ENCODE measurements around the gene CTCF. TPM values are rescaled to one million over a fixed set of nuclear protein-coding genes. Genes with fewer than 3 reads are reported as not detected.
A peak's percentile ranks its signal among the peaks of the same experiment; 100 is the strongest.

The CTCF gene
- total RNA-seq, 1 experiment from 2014 or later: 30.3 TPM

DNA sequence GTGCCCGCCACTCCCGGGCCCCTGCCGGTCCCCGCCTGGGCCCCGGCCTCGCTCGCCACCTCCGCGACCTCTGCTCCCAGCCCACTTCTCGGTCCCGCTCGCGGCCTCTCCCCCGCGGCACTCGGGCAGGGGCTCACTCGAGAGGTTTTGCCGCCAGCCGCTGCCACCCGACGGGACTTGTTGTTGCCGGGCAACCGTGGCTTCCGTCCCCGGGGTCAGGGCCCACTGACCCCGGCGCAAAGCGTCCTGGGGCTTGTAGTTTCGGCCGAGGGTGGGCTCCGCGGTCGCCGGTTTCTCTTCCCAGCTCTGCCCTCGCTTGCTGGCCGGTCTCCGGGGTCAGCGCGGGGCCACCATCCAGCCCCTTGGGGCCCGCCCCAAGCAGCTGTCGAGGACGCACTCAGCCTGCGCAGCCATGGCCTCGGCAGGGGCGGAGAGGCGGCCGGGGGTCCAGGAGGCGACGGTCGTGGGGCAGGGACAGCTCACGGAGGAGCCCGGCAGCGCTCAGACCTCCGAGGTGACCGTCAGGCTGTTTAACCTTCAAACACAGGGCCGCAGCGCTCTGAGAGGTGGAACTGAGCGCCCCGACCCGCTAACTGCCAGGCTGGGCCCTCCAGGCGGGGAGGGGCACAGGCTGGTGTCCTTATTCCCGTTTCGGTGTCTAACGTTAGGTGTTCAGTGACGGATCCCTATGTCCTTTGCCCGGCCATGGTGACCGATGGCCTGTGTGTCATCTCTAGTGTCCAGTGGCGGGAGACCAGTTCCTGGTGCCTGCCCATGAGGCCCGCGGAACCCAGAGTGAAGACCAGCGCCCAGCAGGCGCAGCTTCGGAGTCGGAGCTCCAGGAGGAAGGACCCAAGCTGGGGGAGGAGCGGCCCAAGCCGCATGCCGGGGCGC lies 104.5 kb downstream of the CTCF start, which contains the start of the genes C16orf86 and ENKD1:
TSS of gene C16orf86 (plus strand) at position 256 of the 894 bp plus-strand sequence. CDS start at position 413, 157 bp downstream.
TSS of gene ENKD1 (minus strand) at position 192 of the 894 bp plus-strand sequence. CDS start 308 bp downstream, outside the sequence.
- Histone ChIP-seq H4K20me1 (ENCODE audit: low read length) (no peaks in the 10 kb centered on the region), H3K9me3 (ENCODE audit: low read length) (no peaks in the 10 kb centered on the region), H3K79me2 (ENCODE audit: low read length) (no peaks in the 10 kb centered on the region), H3K9ac (ENCODE audit: low read length) (peak within 1 kb of the TSS; percentile 52; the same call in 1 of the 2 replicates), H3K4me2 (ENCODE audit: low read length) (peak within 1 kb of the TSS; percentile 90), H3K27me3 (ENCODE audit: low read length) (no peaks in the 10 kb centered on the region), H3K27ac (ENCODE audit: low read length) (no peak within 1 kb of the TSS), H3F3A (ENCODE audit: low read length, unreplicated experiment) (no peaks in the 10 kb centered on the region), H2AFZ (ENCODE audit: low read length) (peak within 1 kb of the TSS; percentile 73), H3K4me3 (ENCODE audit: low read length) (peak within 1 kb of the TSS; percentile 68), H3K9me2 (replicated peaks; ENCODE audit: low read length) (no peaks in the 10 kb centered on the region), H3K4me1 (ENCODE audit: insufficient read depth, low read length) (no peaks in the 10 kb centered on the region; the same call in 1 of the 2 replicates), H3K36me3 (ENCODE audit: low read depth, low read length) (no peaks in the 10 kb centered on the region)
- DNase-seq (peak; percentile 46), ATAC-seq (peak; percentile 61)
- TF ChIP-seq EZH2 (IDR thresholded peaks at IDR 0.05; ENCODE audit: low read length, unreplicated experiment) (no peak), EZH2phosphoT487 (IDR thresholded peaks at IDR 0.05; ENCODE audit: borderline replicate concordance, low read length) (no peak)
- TF ChIP-seq, protein P1, sequence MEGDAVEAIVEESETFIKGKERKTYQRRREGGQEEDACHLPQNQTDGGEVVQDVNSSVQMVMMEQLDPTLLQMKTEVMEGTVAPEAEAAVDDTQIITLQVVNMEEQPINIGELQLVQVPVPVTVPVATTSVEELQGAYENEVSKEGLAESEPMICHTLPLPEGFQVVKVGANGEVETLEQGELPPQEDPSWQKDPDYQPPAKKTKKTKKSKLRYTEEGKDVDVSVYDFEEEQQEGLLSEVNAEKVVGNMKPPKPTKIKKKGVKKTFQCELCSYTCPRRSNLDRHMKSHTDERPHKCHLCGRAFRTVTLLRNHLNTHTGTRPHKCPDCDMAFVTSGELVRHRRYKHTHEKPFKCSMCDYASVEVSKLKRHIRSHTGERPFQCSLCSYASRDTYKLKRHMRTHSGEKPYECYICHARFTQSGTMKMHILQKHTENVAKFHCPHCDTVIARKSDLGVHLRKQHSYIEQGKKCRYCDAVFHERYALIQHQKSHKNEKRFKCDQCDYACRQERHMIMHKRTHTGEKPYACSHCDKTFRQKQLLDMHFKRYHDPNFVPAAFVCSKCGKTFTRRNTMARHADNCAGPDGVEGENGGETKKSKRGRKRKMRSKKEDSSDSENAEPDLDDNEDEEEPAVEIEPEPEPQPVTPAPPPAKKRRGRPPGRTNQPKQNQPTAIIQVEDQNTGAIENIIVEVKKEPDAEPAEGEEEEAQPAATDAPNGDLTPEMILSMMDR (conservative IDR thresholded peaks at IDR 0.05; ENCODE audit: low read depth, low read length): no peak
- BruUV-seq (replicated peaks): no TSS peak
- POLR2A ChIA-PET (ENCODE audit: unreplicated experiment): no interaction called here
- CTCF ChIA-PET: interaction anchor here (1.3 kb wide), 1 partner anchor 146 kb away, joined by 5 read pairs; no protein-coding TSS in a partner anchor
- intact Hi-C loops (cut with micrococcal nuclease): no loop called here

DNA sequence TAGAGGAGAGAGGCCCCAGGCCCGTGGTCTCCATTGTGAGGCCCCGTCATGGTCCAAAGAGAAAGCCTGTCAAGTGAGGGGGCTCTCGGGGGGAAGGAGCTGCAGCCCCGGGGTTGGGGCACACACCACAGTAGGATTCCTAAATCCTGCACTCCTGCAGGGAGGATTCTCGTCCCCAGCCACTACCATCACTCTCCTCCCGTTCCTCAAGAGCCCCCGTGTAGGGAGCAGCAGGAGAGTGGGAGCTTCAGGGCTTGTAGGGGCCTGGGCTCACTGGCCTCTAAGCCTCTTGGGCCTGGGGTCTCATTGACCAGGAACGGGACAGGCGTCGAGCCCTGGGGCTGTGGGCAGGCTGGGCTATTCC lies 105.1 kb downstream of the CTCF start:
- no peak overlapping the region for H3K4me2 ChIP-seq (ENCODE audit: low read length)
- H3K36me3 ChIP-seq (ENCODE audit: low read depth, low read length): no peaks in the 10 kb centered on the region
- TF ChIP-seq, protein P1 (conservative IDR thresholded peaks at IDR 0.05; ENCODE audit: low read depth, low read length): no peak
- TF ChIP-seq EZH2 (IDR thresholded peaks at IDR 0.05; ENCODE audit: low read length, unreplicated experiment): no peak
- TF ChIP-seq EZH2phosphoT487 (IDR thresholded peaks at IDR 0.05; ENCODE audit: borderline replicate concordance, low read length): no peak
- H4K20me1 ChIP-seq (ENCODE audit: low read length): no peaks in the 10 kb centered on the region
- H3K9me3 ChIP-seq (ENCODE audit: low read length): no peaks in the 10 kb centered on the region
- no peaks in the 10 kb centered on the region for H3F3A ChIP-seq (ENCODE audit: low read length, unreplicated experiment)
- intact Hi-C loops (cut with micrococcal nuclease): no loop called here
- H3K9me2 ChIP-seq (replicated peaks; ENCODE audit: low read length): no peaks in the 10 kb centered on the region
- POLR2A ChIA-PET (ENCODE audit: unreplicated experiment): no interaction called here
- H3K27me3 ChIP-seq (ENCODE audit: low read length): no peaks in the 10 kb centered on the region
- DNase-seq: no peak
- CTCF ChIA-PET: interaction anchor here (1.3 kb wide), 1 partner anchor 146 kb away, joined by 5 read pairs; no protein-coding TSS in a partner anchor
- H3K4me1 ChIP-seq (ENCODE audit: insufficient read depth, low read length): no peaks in the 10 kb centered on the region; the same call in 1 of the 2 replicates
- no peak overlapping the region for H2AFZ ChIP-seq (ENCODE audit: low read length)
- no peak overlapping the region for H3K9ac ChIP-seq (ENCODE audit: low read length)
- ATAC-seq: no peak
- no peak overlapping the region for H3K4me3 ChIP-seq (ENCODE audit: low read length)
- H3K79me2 ChIP-seq (ENCODE audit: low read length): no peaks in the 10 kb centered on the region
- H3K27ac ChIP-seq (ENCODE audit: low read length): no peak overlapping the region
- BruUV-seq (replicated peaks): no TSS peak
